Ovary (tissue), 9 donors: ENCODE results near the gene ADD2. TPM values are rescaled to one million over a fixed set of nuclear protein-coding genes. Genes with fewer than 3 reads are reported as not detected.

ENCODE experiments used
- DNase-seq, 5 donors: peaks; one replicate each; pipeline ENCODE4 v3.0.0-alpha.2; 2019 to 2020
- H3K27ac ChIP-seq, 2 donors: fragments of 200-600 bp; one replicate each; pipeline versions ENCODE4 v1.5.1 to v1.8.0; 2019 to 2022
- H3K27me3 ChIP-seq: fragments of 200-600 bp; one replicate; pipeline ENCODE4 v1.8.0; 2022
- H3K36me3 ChIP-seq: fragments of 200-600 bp; sonication (generic); one replicate; pipeline ENCODE4 v1.5.1; 2019
- H3K4me1 ChIP-seq: one replicate; pipeline ENCODE4 v1.8.1; 2013; ENCODE audit warnings: mild to moderate bottlenecking, moderate library complexity; ENCODE audit not compliant: insufficient read depth
- H3K4me3 ChIP-seq: fragments of 200-600 bp; sonication (generic); one replicate; pipeline ENCODE4 v1.5.1; 2017
- H3K9me3 ChIP-seq, 2 donors: fragments of 200-600 bp in 1 of 2; sonication (generic) in 1 of 2; one replicate each; pipeline versions ENCODE4 v1.5.1 to v1.8.1; 2013 to 2019; ENCODE audit warnings: mild to moderate bottlenecking in 1 of 2, moderate library complexity in 1 of 2
- EP300 ChIP-seq: sonication (generic); formaldehyde crosslinking; IDR thresholded peaks from one replicate; pipeline ENCODE4 v1.6.1; 2017; ENCODE audit warnings: antibody characterized with exemption
- POLR2A ChIP-seq: fragments of 450-650 bp; IDR thresholded peaks from one replicate; pipeline ENCODE4 v1.6.1; 2017; ENCODE audit warnings: antibody characterized with exemption, mild to moderate bottlenecking, moderate library complexity
- WGBS, 3 donors: extraction: QIAGEN DNeasy Blood & Tissue Kit in 1 of 3; methylation state at CpG; one replicate each; pipeline versions ENCODE4 v1.1.5 to v1.1.7; 2013 to 2017; 5-methylcytosine and 5-hydroxymethylcytosine counted together
- intact Hi-C, 4 donors: fragments of 100-400 bp; cut with DNase I; formaldehyde crosslinking; loops; one replicate each; pipeline versions ENCODE4 v1.11.0 to v1.15.1; 2022 to 2023
- polyA plus RNA-seq, 2 donors: library from polyadenylated mRNA; stranded (reverse); fragments of 200-250 nt in 1 of 2; fragments of 350-450 nt in 1 of 2; fragmentation: Illumina TruSeq in 1 of 2; extraction: RNeasy Lipid Tissue Mini Kit (QIAGEN cat#74804) in 1 of 2; gene quantifications; one replicate each; pipeline ENCODE4 v1.2.3, GENCODE V29; 2013 to 2014
- total RNA-seq, 7 donors: library from RNA; depleted of rRNA in 2 of 7; stranded (reverse); fragments of >200 nt in 2 of 7; fragmentation: NEBNext Ultra II Directional in 3 of 7; extraction: Animal tissue kit (Norgen Biotek cat#: 25700) in 3 of 7; gene quantifications; one replicate each; pipeline versions ENCODE4 v1.1.0 to v1.2.4, GENCODE V29; 2016 to 2023
- TF ChIP-seq, protein P1 (sequence below), 3 donors: fragments of 450-650 bp in 2 of 3; fragments of 200-600 bp in 1 of 3; IDR thresholded peaks; one replicate each; pipeline versions ENCODE4 v1.5.1 to v1.8.0; 2016 to 2022; ENCODE audit warnings: antibody characterized with exemption in 3 of 3, mild to moderate bottlenecking in 1 of 3
- donor health status: DM: no; HTN: no; CAD: no; lungs with moderate emphysema.
- donor health status: DM: no; HTN: no; CAD: no.
- donor health status: Bipolar disorder and iron deficiency.
- donor health status: DM: yes; HTN: yes; CAD: no.
- donor health status: DM: no; HTN: no; CAD: no.
- donor health status: DM: yes; HTN: yes; CAD: no.

The ADD2 gene
- total and polyA plus RNA-seq, 9 donors, result 0.29 to 6.2 (median 0.82) TPM

DNA sequence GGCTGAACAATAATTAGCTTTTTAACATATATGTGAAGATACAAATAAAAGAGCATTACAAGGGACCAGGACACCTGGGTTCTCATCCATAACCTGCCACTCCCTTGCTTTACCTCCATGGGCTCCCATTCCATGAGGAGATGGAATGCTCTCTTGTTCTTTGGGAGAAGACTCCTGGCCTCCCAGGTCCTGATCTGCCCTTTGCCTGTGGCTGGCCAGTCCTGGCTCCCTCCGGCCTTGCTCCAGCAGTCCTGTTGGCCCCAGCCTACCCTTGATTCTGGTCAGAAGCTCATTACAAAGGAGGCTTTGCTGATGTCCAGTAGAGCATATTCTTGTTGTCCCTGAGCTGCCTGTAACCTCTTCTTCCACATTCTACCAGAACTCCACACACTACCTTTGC lies 60.3 kb downstream of the ADD2 start:
- DNase-seq, result no peak
- TF ChIP-seq, protein P1, sequence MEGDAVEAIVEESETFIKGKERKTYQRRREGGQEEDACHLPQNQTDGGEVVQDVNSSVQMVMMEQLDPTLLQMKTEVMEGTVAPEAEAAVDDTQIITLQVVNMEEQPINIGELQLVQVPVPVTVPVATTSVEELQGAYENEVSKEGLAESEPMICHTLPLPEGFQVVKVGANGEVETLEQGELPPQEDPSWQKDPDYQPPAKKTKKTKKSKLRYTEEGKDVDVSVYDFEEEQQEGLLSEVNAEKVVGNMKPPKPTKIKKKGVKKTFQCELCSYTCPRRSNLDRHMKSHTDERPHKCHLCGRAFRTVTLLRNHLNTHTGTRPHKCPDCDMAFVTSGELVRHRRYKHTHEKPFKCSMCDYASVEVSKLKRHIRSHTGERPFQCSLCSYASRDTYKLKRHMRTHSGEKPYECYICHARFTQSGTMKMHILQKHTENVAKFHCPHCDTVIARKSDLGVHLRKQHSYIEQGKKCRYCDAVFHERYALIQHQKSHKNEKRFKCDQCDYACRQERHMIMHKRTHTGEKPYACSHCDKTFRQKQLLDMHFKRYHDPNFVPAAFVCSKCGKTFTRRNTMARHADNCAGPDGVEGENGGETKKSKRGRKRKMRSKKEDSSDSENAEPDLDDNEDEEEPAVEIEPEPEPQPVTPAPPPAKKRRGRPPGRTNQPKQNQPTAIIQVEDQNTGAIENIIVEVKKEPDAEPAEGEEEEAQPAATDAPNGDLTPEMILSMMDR (IDR thresholded peaks at IDR 0.05), result no peak
- no peaks in the 10 kb centered on the region for H3K27me3 ChIP-seq
- no peaks in the 10 kb centered on the region for H3K4me1 ChIP-seq
- 89 to 100% (median 89%) methylated on average over 1 of the region's 1 CpG for WGBS, 3 donors
- H3K4me3 ChIP-seq, result no peak overlapping the region
- H3K27ac ChIP-seq, result no peak overlapping the region
- no peaks in the 10 kb centered on the region for H3K9me3 ChIP-seq
- intact Hi-C loops, result no loop called here
- H3K36me3 ChIP-seq, result no peaks in the 10 kb centered on the region

DNA sequence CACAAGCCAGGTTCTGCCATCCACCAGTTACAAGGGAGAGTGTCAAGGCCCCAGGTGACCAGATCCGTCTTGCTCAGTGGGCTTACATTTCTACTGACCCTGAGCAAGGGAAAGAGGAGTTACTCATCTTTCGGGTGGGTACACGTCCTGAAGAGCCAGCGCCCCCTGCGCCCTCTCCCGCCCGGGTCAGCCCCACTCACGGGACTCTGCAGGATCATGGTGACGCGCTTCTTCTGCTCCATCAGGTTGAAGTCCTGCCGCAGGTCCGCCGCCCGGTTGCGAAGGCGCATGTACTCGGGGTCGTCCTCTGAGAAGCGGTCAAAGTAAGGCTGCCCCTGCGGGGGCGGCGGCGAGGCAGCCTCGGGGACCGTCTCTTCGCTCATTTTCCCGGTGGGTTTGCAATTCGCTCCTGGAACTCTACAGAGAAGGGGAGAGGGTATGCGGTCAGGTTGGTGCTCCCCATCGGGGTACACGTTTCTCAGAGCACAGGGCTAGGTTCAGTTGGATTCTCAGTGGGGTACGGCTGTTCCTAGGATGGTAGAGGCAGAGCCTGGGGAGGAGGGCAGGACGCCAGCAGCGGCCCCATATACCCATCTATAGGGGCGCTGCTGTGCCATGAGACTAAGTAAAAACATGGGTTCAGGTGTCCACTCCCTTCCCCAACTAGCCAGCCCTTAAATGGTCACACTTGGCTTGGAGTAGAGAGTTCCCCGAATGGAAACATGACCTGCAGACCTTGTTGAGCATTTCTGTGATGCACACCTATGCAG lies 61.8 kb downstream of the ADD2 start:
- Histone ChIP-seq H3K27me3 (no peaks in the 10 kb centered on the region), H3K4me3 (no peak overlapping the region), H3K4me1 (no peaks in the 10 kb centered on the region), H3K9me3 (no peaks in the 10 kb centered on the region), H3K36me3 (no peaks in the 10 kb centered on the region), H3K27ac (no peak overlapping the region)
- TF ChIP-seq, protein P1 (IDR thresholded peaks at IDR 0.05), result no peak
- TF ChIP-seq POLR2A (no peak), EP300 (no peak)
- intact Hi-C loops, result no loop called here
- no peak for DNase-seq
- 95 to 97% (median 96%) methylated on average over 36 of the region's 36 CpGs for WGBS, 3 donors

DNA sequence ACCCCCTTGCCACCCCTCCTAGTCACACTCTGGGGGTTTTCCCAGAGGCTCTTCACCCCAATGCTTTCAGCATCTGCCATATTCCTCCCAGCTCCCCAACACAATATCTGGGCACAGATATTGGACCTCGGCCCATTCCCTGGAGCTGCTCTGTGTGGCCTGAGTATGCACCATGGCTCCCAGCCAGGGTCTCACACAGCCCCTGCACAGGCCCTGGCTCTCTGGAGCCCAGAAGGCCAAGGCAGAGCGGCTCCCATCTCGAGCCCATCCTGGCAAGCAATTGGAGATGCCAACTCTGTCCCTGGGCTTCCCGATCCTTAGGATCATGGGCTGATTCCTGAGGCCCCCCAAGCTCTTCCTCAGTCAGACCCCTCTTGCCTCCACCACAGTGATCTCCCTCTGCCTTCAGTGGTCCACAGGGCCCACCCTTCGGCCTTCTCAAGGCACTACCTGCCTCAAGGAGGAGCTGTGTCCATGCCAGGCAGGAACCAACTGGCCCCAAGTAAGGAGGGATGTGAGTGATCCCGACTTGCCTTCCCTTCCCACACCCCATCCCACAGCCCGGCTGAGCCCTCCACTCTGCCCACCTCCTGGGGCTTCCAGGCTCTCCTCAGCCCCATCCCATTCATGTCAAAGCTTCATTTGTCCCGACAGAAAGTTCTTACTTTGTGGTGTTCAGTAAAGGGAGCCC lies 62.7 kb downstream of the ADD2 start:
- no peak for DNase-seq
- TF ChIP-seq POLR2A (no peak), EP300 (no peak)
- TF ChIP-seq, protein P1 (IDR thresholded peaks at IDR 0.05), result no peak
- WGBS, 3 donors, result 91 to 93% (median 91%) methylated on average over 8 of the region's 8 CpGs

DNA sequence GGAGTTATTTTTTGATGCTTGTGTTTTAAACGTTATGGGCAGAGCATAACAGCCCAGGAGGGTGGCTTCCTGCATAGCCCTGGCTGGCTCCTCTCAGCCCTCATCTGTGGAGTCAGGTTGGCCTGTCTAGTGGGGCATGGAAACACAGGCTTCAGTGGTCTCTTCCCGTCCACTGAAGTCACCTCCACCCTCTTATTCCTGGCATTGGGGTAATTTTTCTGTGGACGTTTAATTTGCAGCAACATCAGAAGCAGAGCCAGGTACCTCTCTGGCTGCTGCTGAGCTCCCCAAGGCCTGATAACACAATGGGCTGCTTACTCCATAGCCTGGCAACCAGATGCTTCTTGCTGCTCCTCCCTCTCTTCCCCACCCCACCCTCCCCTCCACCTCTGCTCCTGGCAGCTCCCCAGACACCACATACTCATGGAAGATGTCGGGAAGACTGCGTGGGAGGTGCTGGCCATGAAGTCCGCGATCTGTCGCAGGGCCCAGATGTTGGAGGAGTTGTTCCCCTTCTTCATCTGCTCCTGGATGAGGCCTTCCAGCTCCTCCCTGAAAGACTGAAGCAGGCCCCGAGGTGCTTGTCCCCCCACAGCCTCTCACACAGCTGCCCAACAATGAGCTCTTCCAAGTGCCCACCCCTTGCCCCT lies 64.0 kb downstream of the ADD2 start:
- no peak for DNase-seq
- H3K4me1 ChIP-seq, result no peaks in the 10 kb centered on the region
- intact Hi-C loops, result no loop called here
- no peak overlapping the region for H3K4me3 ChIP-seq
- no peaks in the 10 kb centered on the region for H3K9me3 ChIP-seq
- H3K27me3 ChIP-seq, result no peaks in the 10 kb centered on the region
- WGBS, 3 donors, result 8 to 13% (median 11%) methylated on average over 9 of the region's 9 CpGs
- no peak overlapping the region for H3K27ac ChIP-seq
- no peaks in the 10 kb centered on the region for H3K36me3 ChIP-seq
- TF ChIP-seq POLR2A (no peak), EP300 (no peak)
- TF ChIP-seq, protein P1 (IDR thresholded peaks at IDR 0.05), result no peak

More for the DNA sequence above, 62.7 kb downstream of the ADD2 start:
- no peaks in the 10 kb centered on the region for H3K9me3 ChIP-seq
- H3K27ac ChIP-seq, result no peak overlapping the region
- H3K4me3 ChIP-seq, result no peak overlapping the region
- intact Hi-C loops, result no loop called here
- no peaks in the 10 kb centered on the region for H3K36me3 ChIP-seq
- H3K27me3 ChIP-seq, result no peaks in the 10 kb centered on the region
- no peaks in the 10 kb centered on the region for H3K4me1 ChIP-seq
